PC-9 (cell line): Measurements from ENCODE around the gene EYS. TPM values are rescaled to one million over a fixed set of nuclear protein-coding genes. Genes with fewer than 3 reads are reported as not detected.

ENCODE experiments used
- BruUV-seq: library from RNA; stranded (reverse); fragments of 400-500 nt; replicated peaks from 2 replicates; lab custom pipeline; 2021; lab: Mats Ljungman, UMichigan
- CTCF ChIA-PET: fragments of 300-600 bp; sonication (Branson Sonifier 250); formaldehyde crosslinking; loops from one replicate; lab custom pipeline; 2022; ENCODE audit warnings: antibody characterized with exemption; lab: Charles Lee
- POLR2A ChIA-PET: fragments of 300-600 bp; sonication (Branson Sonifier 250); formaldehyde crosslinking; loops from one replicate; lab custom pipeline; 2022; ENCODE audit warnings: antibody characterized with exemption; ENCODE audit not compliant: unreplicated experiment; lab: Charles Lee
- DNase-seq, 2 experiments: peaks; one replicate each; pipeline versions ENCODE4 v3.0.0 to v3.0.0-alpha.2; 2015 to 2022; ENCODE audit warnings: mixed read lengths in 1 of 2
- H2AFZ ChIP-seq: fragments of 200-600 bp; sonication (generic); 2 replicates; pipeline ENCODE4 v1.8.1; 2017; ENCODE audit warnings: antibody characterized with exemption
- H3F3A ChIP-seq: fragments of 200-600 bp; sonication (generic); 2 replicates; pipeline ENCODE4 v1.8.1; 2017; ENCODE audit warnings: antibody characterized with exemption, mild to moderate bottlenecking, low read depth; ENCODE audit not compliant: insufficient read depth
- H3K27ac ChIP-seq: fragments of 200-600 bp; sonication (generic); 2 replicates; pipeline ENCODE4 v1.6.1; 2016; ENCODE audit warnings: mixed run types
- H3K27me3 ChIP-seq: fragments of 200-600 bp; sonication (generic); 2 replicates; pipeline ENCODE4 v1.6.1; 2016; ENCODE audit warnings: low read depth, mixed run types; ENCODE audit not compliant: insufficient read depth
- H3K36me3 ChIP-seq: fragments of 200-600 bp; sonication (generic); 2 replicates; pipeline ENCODE4 v1.6.1; 2016; ENCODE audit warnings: low read depth, mixed run types
- H3K4me1 ChIP-seq: fragments of 200-600 bp; sonication (generic); replicated peaks from 2 replicates; pipeline ENCODE4 v1.6.1; 2016; ENCODE audit warnings: mixed run types; ENCODE audit not compliant: insufficient read depth
- H3K4me2 ChIP-seq: fragments of 200-600 bp; sonication (generic); 2 replicates; pipeline ENCODE4 v1.6.1; 2017; ENCODE audit warnings: mixed run types
- H3K4me3 ChIP-seq: fragments of 200-600 bp; sonication (generic); 2 replicates; pipeline ENCODE4 v1.6.1; 2016; ENCODE audit warnings: mixed run types
- H3K79me2 ChIP-seq: fragments of 200-600 bp; sonication (generic); 2 replicates; pipeline ENCODE4 v1.6.1; 2017; ENCODE audit warnings: low read depth, mixed run types
- H3K9me2 ChIP-seq: fragments of 200-600 bp; sonication (generic); 2 replicates; pipeline ENCODE4 v1.8.1; 2017; ENCODE audit warnings: mild to moderate bottlenecking; ENCODE audit not compliant: insufficient read depth
- H3K9me3 ChIP-seq: fragments of 200-600 bp; sonication (generic); 2 replicates; pipeline ENCODE4 v1.8.1; 2016; ENCODE audit warnings: low read depth; ENCODE audit not compliant: insufficient read depth
- H4K20me1 ChIP-seq: fragments of 200-600 bp; sonication (generic); 2 replicates; pipeline ENCODE4 v1.8.1; 2017; ENCODE audit not compliant: insufficient read depth
- EZH2 ChIP-seq: fragments of 200-600 bp; sonication (generic); IDR thresholded peaks from 2 replicates; pipeline ENCODE4 v1.8.0; 2017; ENCODE audit warnings: antibody characterized with exemption, low read depth
- intact Hi-C: fragments of 100-400 bp; cut with micrococcal nuclease; formaldehyde crosslinking; loops from one replicate; pipeline ENCODE4 v1.10.0; 2022; ENCODE audit not compliant: unreplicated experiment
- total RNA-seq: library from RNA; stranded (reverse); gene quantifications from 2 replicates; pipeline ENCODE4 v1.2.3, GENCODE V29; 2021
- TF ChIP-seq, protein P1 (sequence below): fragments of 200-600 bp; sonication (generic); conservative IDR thresholded peaks from 2 replicates; pipeline ENCODE4 v1.6.1; 2017; ENCODE audit warnings: mixed run types, antibody characterized with exemption, mild to moderate bottlenecking, moderate library complexity

The EYS gene
- total RNA-seq, 1 experiment from 2014 or later, result not detected

- H3K36me3 ChIP-seq, result no peaks in the 10 kb centered on the region
- BruUV-seq, result no TSS peak
- no peak for DNase-seq
- intact Hi-C loops, result no loop called here
- H3K27ac ChIP-seq, result no peak overlapping the region
- H3K27me3 ChIP-seq, result no peaks in the 10 kb centered on the region
- no peaks in the 10 kb centered on the region for H4K20me1 ChIP-seq
- H3K79me2 ChIP-seq, result no peaks in the 10 kb centered on the region
- no peaks in the 10 kb centered on the region for H3F3A ChIP-seq
- 0 out of 2 replicates have a peak, but pooled peaks cover 3% of the 10 kb centered on the region for H3K4me1 ChIP-seq
- H3K4me3 ChIP-seq, result no peak overlapping the region
- no peaks in the 10 kb centered on the region for H3K9me3 ChIP-seq
- H3K9me2 ChIP-seq, result no peaks in the 10 kb centered on the region
- no peak overlapping the region for H2AFZ ChIP-seq
- CTCF ChIA-PET, result no interaction called here
- POLR2A ChIA-PET, result no interaction called here
- TF ChIP-seq, protein P1, sequence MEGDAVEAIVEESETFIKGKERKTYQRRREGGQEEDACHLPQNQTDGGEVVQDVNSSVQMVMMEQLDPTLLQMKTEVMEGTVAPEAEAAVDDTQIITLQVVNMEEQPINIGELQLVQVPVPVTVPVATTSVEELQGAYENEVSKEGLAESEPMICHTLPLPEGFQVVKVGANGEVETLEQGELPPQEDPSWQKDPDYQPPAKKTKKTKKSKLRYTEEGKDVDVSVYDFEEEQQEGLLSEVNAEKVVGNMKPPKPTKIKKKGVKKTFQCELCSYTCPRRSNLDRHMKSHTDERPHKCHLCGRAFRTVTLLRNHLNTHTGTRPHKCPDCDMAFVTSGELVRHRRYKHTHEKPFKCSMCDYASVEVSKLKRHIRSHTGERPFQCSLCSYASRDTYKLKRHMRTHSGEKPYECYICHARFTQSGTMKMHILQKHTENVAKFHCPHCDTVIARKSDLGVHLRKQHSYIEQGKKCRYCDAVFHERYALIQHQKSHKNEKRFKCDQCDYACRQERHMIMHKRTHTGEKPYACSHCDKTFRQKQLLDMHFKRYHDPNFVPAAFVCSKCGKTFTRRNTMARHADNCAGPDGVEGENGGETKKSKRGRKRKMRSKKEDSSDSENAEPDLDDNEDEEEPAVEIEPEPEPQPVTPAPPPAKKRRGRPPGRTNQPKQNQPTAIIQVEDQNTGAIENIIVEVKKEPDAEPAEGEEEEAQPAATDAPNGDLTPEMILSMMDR, result no peak
- TF ChIP-seq EZH2, result no peak
- H3K4me2 ChIP-seq, result no peak overlapping the region
Observed at GRCh38 chr6:63787021-63787420, 1920.0 kb downstream of the EYS start.

- H3K9me2 ChIP-seq, result no peaks in the 10 kb centered on the region
- H3K4me1 ChIP-seq, result 0 out of 2 replicates have a peak, but pooled peaks cover 3% of the 10 kb centered on the region
- ChIA-PET CTCF (no interaction called here), POLR2A (no interaction called here)
- H3K27me3 ChIP-seq, result no peaks in the 10 kb centered on the region
- H3K4me2 ChIP-seq, result no peak overlapping the region
- intact Hi-C loops, result no loop called here
- H2AFZ ChIP-seq, result no peak overlapping the region
- no peak overlapping the region for H3K27ac ChIP-seq
- no peak for DNase-seq
- H3K9me3 ChIP-seq, result no peaks in the 10 kb centered on the region
- TF ChIP-seq, protein P1, result no peak
- no peak for TF ChIP-seq EZH2
- BruUV-seq, result no TSS peak
- H3K36me3 ChIP-seq, result no peaks in the 10 kb centered on the region
- no peaks in the 10 kb centered on the region for H3K79me2 ChIP-seq
- no peaks in the 10 kb centered on the region for H3F3A ChIP-seq
- no peaks in the 10 kb centered on the region for H4K20me1 ChIP-seq
- H3K4me3 ChIP-seq, result no peak overlapping the region
Observed at GRCh38 chr6:63785006-63785405, 1922.0 kb downstream of the EYS start.

DNA sequence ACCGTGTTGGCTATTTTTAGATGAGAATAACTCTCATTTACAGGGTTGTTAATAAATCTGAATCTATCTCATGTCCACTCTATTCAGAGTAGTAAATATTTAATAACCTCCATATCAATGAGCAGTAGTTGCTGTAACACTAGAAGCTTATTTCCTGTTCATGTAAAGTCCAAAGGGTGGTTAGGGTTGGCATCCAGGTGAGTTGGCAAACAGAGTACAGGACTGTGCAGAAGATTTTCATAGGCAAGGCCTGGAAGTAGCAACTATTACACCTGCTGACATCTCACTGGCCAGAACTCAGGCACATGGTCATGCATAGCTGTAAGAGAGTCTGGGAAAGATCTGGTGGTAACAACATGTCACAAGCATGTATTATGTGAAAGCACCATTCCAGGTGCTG is 1923.9 kb downstream of the EYS start:
- CTCF ChIA-PET, result no interaction called here
- no peak for DNase-seq
- Histone ChIP-seq H3K27ac (no peak overlapping the region), H3K4me1 (0 out of 2 replicates have a peak, but pooled peaks cover 3% of the 10 kb centered on the region), H3K9me2 (no peaks in the 10 kb centered on the region), H3K36me3 (no peaks in the 10 kb centered on the region), H2AFZ (no peak overlapping the region), H3K27me3 (no peaks in the 10 kb centered on the region), H3K4me3 (no peak overlapping the region), H3K79me2 (no peaks in the 10 kb centered on the region), H3K9me3 (no peaks in the 10 kb centered on the region), H3K4me2 (no peak overlapping the region), H4K20me1 (no peaks in the 10 kb centered on the region), H3F3A (no peaks in the 10 kb centered on the region)
- TF ChIP-seq, protein P1, result no peak
- no peak for TF ChIP-seq EZH2
- BruUV-seq, result no TSS peak
- POLR2A ChIA-PET, result no interaction called here
- intact Hi-C loops, result no loop called here
